ENCODE results near the gene SMYD3. TPM values are rescaled to one million over a fixed set of nuclear protein-coding genes. Genes with fewer than 3 reads are reported as not detected.

SMYD3 gene
- total and polyA plus RNA-seq, 8 donors: 20.4 to 35.1 (median 24.3) TPM

- Histone ChIP-seq H3K27me3 (no peaks in the 10 kb centered on the region), H3K9me3 (no peaks in the 10 kb centered on the region), H3K36me3 (no peaks in the 10 kb centered on the region), H3K4me3 (no peak overlapping the region), H3K27ac (peak overlapping the region in 1 of 2 donors; percentile 69), H3K4me1 (peaks cover 3 to 27% of the 10 kb centered on the region in 2 donors)
- intact Hi-C loops (cut with DNase I): no loop called here
- no peak for TF ChIP-seq CTCF (IDR thresholded peaks at IDR 0.05)
- ATAC-seq (no peak), DNase-seq (no peak)
Observed at GRCh38 chr1:245876586-245876985, 630.5 kb downstream of the SMYD3 start.

GRCh38 chr1:245875581-245876261 lies 631.4 kb downstream of the SMYD3 start:
- DNase-seq: no peak

GRCh38 chr1:245874942-245875580 lies 632.0 kb downstream of the SMYD3 start:
- peak; percentile 76 for ATAC-seq
- DNase-seq: peak in 3 of 4 donors; percentile 74 to 82 (median 76)

More at GRCh38 chr1:245875581-245876261, 631.4 kb downstream of the SMYD3 start:
- peak overlapping the region; percentile 52 to 69 for H3K27ac ChIP-seq
- ATAC-seq: peak; percentile 14
- H3K36me3 ChIP-seq: no peaks in the 10 kb centered on the region
- TF ChIP-seq CTCF (IDR thresholded peaks at IDR 0.05): no peak
- H3K4me1 ChIP-seq: peaks cover 3 to 27% of the 10 kb centered on the region in 2 donors
- H3K4me3 ChIP-seq: no peak overlapping the region
- intact Hi-C loops (cut with DNase I): no loop called here
- H3K27me3 ChIP-seq: no peaks in the 10 kb centered on the region
- no peaks in the 10 kb centered on the region for H3K9me3 ChIP-seq

GRCh38 chr1:245873883-245874671 lies 633.0 kb downstream of the SMYD3 start:
- DNase-seq: no peak
- intact Hi-C loops (cut with DNase I): no loop called here

More at GRCh38 chr1:245874942-245875580, 632.0 kb downstream of the SMYD3 start:
- Histone ChIP-seq H3K36me3 (no peaks in the 10 kb centered on the region), H3K4me1 (peaks cover 3 to 27% of the 10 kb centered on the region in 2 donors), H3K9me3 (no peaks in the 10 kb centered on the region), H3K27ac (peak overlapping the region; percentile 52 to 69), H3K27me3 (no peaks in the 10 kb centered on the region), H3K4me3 (no peak overlapping the region)
- TF ChIP-seq CTCF (IDR thresholded peaks at IDR 0.05): no peak
- intact Hi-C loops (cut with DNase I): no loop called here

More at GRCh38 chr1:245873883-245874671, 633.0 kb downstream of the SMYD3 start:
- peak; percentile 27 for ATAC-seq
- Histone ChIP-seq H3K4me1 (peaks cover 3 to 27% of the 10 kb centered on the region in 2 donors), H3K27me3 (no peaks in the 10 kb centered on the region), H3K9me3 (no peaks in the 10 kb centered on the region), H3K4me3 (no peak overlapping the region), H3K27ac (peak overlapping the region; percentile 52 to 69), H3K36me3 (no peaks in the 10 kb centered on the region)
- no peak for TF ChIP-seq CTCF (IDR thresholded peaks at IDR 0.05)
